Right ventricle myocardium inferior (tissue), 1 donor: Measurements from ENCODE around the gene SLC44A5. TPM values are rescaled to one million over a fixed set of nuclear protein-coding genes. Genes with fewer than 3 reads are reported as not detected.
"Not testable (repeated sequence)": the region's sequence is repeated elsewhere in the genome, so short reads cannot be mapped to it uniquely, and the experiment has no call there.

Experiments used
- ATAC-seq: fragments of 200-7000 bp; cut with Tn5 transposase; one replicate; pipeline ENCODE4 v1.9.1; 2020; ENCODE audit warnings: mild to moderate bottlenecking, moderate library complexity
- DNase-seq: peaks from one replicate; pipeline ENCODE4 v3.0.0; 2021; ENCODE audit errors: missing footprints
- intact Hi-C: fragments of 100-400 bp; cut with DNase I; formaldehyde crosslinking; loops from one replicate; pipeline ENCODE4 v1.11.0; 2022
- total RNA-seq: library from RNA; stranded (reverse); fragmentation: NEBNext Ultra II Directional; extraction: Animal tissue kit (Norgen Biotek cat#: 25700); gene quantifications from one replicate; pipeline ENCODE4 v1.2.1, GENCODE V29; 2021
- donor health status: DM: no; HTN: yes; CAD: no; lungs with severe emphysema.

Gene SLC44A5
- total RNA-seq, 1 donor from 2014 or later: 1.8 TPM

DNA sequence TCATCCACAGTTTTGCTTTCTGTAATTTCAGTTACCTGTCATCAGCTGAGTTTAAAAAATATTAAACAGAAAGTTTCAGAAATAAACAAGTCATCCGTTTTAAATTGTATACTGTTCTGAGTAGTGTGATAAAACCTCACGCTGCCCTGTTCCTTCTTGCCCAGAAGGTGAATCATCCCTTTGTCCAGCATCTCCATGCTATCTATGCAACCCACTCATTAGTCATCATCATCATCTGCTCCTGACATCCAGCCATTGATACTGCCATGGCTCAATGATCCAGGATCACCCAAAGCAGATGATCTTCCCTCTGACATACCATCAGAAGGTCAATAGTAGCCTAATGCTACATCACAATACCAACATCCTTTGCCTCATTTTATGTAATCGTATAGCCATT is 198.3 kb downstream of the SLC44A5 start:
- intact Hi-C loops: no loop called here
- ATAC-seq (no peak), DNase-seq (no peak)

DNA sequence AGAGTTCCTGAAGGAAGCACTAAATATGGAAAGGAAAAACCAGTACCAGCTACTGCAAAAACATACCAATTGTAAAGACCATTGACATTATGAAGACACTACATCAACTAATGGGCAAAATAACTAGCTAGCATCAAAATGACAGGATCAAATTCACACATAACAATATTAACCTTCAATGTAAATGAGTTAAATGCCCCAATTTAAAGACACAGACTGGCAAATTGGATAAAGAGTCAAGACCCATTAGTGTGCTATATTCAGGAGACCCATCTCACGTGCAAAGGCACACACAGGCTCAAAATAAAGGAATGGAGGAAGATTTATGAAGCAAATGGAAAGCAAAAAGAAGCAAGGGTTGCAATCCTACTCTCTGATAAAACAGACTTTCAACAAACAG is 206.2 kb downstream of the SLC44A5 start:
- DNase-seq, ATAC-seq, intact Hi-C loops: not testable (repeated sequence)

DNA sequence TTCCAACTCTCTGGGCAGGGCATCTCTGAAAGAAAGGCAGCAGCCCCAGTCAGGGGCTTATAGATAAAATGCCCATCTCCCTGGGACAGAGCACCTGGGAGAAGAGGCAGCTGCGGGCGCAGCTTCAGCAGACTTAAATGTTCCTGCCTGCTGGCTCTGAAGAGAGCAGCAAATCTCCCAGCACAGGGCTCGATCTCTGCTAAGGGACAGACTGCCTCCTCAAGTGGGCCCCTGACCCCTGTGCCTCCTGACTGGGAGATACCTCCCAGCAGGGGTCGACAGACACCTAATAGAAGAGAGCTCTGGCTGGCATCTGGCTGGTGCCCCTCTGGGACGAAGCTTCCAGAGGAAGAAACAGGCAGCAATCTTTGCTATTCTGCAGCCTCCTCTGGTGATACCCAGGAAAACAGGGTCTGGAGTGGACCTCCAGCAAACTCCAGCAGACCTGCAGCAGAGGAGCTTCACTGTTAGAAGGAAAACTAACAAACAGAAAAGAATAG is 207.7 kb downstream of the SLC44A5 start:
- ATAC-seq, DNase-seq, intact Hi-C loops: not testable (repeated sequence)

DNA sequence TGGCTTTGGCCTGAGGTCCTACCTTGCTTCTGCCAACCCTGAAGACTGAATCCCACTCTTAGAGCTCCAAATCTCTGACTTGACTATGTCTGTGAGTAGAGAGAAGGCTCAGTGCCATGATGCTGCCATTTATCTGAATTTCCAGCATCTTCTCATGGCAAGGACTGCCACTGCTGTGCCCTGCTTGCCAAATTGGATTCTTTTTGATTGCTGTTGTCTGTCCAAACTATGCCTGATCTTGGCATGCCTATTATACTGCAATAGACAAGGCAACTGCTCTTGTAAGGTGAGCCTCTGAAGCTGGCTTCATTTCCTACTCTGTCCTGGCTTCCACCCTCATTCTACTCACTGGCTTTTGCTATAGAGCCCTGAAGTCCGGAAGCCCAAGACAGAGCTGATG is 210.2 kb downstream of the SLC44A5 start:
- intact Hi-C loops: no loop called here
- ATAC-seq: no peak
- DNase-seq: no peak

DNA sequence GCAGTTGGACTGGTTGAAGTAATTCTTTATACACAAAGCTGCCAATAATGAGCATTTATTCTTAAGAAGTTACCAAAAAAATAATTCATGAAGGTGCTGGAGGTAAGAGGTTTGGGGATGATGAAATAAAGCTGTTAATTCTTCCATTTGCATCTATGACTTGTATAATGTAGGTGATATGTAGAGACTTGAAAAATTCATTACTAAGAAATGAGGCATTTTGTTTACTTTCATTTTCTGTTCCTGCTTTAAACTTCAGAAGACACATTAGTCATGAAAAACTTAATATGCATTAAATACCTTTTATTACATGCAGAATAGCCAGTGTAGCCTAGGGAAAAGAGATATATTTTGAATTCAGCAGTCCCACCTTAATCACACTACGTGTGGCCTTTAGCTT is 214.2 kb downstream of the SLC44A5 start:
- ATAC-seq: no peak
- intact Hi-C loops: no loop called here
- no peak for DNase-seq

DNA sequence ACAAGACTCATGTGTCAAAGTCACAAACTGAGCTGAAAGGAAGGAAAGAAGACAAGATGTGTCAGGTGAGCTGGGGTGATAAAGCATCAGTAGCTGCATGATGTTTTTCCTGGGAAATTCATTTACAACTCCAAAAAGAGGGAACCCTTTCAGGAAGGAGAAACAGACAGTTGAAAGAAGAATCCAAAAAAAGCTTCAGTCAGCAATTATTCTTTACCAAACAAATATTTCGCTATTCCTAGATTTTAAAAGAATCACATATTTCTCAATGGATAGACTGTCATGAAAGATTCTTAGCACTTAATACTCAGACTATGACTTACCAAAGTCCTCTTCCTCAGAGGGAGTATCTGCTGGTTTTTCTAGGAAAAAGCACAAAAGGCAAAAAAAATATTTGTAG is 214.7 kb downstream of the SLC44A5 start:
- DNase-seq: no peak
- intact Hi-C loops: no loop called here
- no peak for ATAC-seq

DNA sequence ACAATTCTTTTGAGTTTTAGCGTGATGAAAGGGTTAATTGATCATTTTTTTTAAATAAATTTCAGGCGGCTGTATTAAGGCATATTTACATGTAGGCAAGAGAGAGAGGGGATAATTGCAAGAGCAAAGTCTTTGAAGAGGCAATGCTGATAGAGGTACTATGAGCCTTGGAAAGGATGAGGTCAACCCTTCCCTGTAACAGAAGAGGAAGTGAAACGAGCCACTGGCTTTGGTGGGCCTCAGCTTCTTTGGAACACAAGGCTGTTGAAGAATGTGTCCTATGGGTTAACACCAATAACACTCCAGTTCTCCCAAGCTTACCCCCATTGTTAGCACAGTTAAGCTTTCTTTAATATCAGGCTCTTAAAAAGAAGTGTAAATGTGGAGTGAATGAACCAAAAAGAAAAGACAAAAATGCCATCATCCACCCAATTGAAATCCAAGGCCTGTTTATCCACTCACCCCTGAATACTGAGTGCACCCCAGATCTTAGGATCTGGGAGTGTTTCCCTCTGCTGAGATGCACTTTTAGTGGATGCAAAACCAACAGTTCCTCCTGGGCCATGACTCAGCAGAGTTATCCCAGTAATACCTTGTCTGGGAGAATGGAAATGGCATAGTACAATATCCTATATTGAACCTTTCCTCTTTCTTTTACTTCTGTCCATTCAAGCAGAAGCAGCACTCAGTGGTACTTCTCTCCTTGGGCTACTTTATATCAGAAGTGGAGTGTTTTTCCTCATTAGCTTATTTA is 216.4 kb downstream of the SLC44A5 start:
- DNase-seq: no peak
- ATAC-seq: no peak

DNA sequence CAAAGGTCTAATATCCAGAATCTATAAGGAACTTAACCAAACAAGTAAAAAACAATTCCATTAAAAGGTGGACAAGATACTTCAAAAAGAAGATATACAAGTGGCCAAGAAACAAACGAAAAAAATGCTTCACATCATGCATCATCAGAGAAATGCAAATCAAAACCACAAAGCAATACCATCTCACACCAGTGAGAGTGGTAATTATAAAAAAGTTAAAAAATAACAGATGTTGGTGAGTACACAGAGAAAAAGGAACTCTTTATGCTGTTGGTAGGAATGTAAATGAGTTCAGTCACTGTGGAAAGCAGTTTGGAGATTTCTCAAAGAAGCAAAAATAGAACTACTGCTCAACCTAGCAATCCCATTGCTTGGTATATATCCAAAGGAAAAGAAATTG is 218.6 kb downstream of the SLC44A5 start:
- intact Hi-C loops: no loop called here
- ATAC-seq (no peak), DNase-seq (no peak)

More for the DNA sequence above, 216.4 kb downstream of the SLC44A5 start:
- intact Hi-C loops: no loop called here

DNA sequence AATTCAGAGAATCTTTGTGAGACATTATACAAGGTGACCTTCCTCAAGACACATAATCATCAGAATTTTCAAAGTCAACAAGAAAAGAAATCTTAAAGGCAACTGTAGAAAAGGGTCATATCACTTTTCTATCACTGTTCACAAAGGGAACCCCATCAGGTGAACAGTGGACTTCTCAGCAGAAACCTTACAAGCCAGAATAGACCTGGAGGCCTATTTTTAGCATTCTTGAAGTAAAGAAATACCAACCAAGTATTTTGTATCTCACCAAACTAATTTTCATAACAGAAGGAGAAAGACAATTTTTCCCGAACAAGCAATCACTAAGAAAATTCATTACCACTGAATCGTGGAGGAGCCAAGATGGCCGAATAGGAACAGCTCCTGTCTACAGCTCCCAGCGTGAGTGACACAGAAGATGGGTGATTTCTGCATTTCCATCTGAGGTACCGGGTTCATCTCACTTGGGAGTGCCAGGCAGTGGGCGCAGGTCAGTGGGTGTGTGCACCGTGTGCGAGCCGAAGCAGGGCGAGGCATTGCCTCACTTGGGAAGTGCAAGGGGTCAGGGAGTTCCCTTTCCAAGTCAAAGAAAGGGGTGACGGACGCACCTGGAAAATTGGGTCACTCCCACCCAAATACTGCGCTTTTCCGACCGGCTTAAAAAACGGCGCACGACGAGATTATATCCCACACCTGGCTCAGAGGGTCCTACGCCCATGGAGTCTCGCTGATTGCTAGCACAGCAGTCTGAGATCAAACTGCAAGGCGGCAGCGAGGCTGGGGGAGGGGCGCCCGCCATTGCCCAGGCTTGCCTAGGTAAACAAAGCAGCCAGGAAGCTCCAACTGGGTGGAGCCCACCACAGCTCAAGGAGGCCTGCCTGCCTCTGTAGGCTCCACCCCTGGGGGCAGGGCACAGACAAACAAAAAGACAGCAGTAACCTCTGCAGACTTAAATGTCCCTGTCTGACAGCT is 235.2 kb downstream of the SLC44A5 start:
- DNase-seq, intact Hi-C loops, ATAC-seq: not testable (repeated sequence)

DNA sequence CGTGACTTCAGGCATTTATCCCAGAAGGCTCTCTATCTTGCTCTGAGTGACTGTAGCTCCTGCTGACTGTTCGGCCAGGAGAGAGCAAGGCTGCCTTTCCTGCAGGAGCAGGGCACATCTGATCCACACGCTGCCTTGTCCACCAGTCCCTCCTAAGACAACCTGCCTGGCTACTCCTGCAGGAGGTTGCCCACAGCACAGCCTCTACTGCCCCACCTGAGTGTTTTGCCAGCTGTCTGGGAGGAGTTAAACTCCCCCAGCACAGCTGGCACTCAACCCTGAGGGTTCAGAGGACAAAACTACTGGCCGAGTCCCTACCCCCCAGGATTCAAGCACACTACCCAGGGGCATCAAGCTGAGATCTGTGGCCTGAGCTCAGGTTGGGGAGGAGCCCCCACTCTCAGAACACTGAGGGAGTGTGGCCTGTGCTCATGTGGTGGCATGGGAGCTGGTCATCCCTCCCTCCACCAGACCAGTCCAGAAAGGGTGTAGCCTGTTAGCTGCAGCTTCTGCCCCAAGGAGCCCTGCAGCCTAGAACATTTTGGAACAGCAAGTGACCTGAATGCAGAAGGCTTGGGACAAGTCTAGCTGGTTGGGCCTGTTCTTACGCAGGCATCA is 237.3 kb downstream of the SLC44A5 start:
- DNase-seq (no peak), ATAC-seq (no peak)
- intact Hi-C loops: no loop called here

DNA sequence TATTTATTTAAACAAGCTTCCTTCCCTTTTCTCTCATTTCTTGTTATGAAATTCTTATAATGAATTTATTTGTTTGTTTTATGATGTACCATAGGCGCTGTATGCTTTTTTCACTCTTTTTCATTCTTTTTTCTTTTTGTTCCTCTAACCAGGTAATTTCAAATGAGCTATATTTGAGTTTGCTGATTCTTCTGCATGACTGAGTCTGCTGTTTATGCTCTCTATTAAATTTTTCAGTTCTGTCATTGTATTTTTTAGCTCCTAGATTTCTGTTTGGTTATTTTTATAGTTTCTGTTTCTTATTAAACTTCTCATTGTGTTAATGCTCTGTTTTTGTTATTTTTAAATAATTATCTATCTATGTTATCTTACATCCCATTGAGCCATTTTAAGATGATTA is 244.3 kb downstream of the SLC44A5 start:
- intact Hi-C loops: no loop called here
- DNase-seq (no peak), ATAC-seq (no peak)

DNA sequence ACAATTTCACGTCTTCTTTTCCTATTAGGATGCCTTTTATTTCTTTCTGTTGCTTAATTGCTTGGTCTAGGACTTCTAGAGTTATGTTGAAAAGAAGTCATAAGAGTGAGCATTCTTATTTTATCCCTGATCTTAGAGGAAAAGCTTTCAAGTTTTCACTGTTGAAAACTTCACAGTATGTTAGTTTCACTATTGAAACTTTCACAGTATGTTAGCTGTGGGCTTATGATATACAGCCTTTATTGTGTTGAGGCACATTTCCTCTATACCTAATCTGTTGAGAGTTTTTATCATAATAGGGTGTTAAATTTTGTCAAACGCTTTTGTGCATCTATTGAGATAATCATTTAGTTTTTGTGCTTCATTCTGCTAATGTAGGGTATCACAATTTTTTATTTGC is 249.7 kb downstream of the SLC44A5 start:
- intact Hi-C loops: no loop called here
- no peak for DNase-seq
- no peak for ATAC-seq

DNA sequence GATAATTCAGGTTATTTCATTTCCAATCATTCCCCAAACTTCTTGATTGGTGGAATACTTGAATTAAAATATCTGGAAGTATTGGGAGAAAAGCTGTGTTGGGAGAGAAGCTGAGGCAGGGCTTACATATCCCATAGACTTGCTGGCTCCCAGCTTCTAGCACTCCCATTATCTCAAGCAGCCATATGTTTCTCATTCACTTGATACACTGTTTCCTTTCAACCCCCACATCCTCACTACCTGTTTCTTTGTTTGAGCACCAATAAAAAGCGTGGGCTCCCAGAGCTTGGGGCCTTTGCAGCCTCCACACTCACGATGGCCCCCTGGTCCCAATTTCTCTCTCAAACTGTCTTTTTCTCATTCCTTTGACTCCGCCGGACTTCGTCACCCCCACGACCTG is 256.6 kb downstream of the SLC44A5 start:
- ATAC-seq, DNase-seq, intact Hi-C loops: not testable (repeated sequence)

DNA sequence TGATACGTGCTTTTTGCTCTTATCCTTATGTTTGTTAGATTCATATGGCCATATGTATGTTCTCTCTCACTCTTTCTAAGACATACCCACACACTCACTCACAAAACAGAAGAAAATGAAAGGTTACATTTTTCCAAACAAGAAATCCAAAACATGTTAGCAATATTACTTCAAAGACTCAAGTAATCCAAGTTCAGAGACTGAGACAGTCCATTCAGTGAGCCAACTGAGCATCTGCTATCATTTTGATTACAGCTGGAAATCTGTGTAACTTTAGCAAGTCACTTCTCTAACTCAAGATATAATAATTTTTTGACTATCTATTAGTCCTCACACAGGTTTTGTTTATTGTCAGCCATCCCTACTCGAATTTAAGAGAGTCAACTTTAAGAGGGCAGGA is 257.9 kb downstream of the SLC44A5 start:
- ATAC-seq: no peak
- DNase-seq: no peak
- intact Hi-C loops: no loop called here

DNA sequence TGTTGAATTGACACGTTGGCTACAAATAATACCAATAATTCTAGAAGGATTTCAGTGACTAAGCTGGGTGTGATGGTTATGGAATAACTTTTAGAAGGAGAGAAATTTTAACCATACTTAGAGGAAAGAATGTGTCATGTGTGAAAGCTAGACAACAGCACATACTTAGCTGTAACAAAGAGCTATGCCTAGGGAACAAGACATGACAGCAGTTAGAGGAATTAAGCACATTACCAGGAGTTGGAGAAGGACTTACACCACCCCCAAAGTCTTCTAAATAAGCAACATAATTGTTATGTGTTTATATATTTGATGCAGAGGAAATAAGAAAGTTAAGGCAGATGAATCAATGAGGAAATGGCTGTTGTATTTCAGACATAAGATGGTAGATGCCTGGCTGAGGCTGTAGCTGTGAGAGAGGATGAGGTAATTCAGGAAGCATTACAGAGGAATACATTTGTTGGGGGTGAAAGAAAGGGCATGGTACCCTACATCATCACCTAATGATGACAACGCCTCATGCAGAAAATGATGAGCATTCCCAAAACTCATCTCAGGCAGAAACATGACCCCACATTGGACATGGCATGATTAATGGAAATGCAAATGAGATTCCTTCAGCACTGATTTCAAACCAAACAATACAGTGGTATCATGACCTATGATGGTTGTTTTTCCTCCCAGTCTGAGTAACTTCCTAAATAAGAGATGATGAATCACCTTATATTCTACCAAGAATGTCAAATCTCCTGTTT is 265.2 kb downstream of the SLC44A5 start:
- ATAC-seq (no peak), DNase-seq (no peak)
- intact Hi-C loops: no loop called here

DNA sequence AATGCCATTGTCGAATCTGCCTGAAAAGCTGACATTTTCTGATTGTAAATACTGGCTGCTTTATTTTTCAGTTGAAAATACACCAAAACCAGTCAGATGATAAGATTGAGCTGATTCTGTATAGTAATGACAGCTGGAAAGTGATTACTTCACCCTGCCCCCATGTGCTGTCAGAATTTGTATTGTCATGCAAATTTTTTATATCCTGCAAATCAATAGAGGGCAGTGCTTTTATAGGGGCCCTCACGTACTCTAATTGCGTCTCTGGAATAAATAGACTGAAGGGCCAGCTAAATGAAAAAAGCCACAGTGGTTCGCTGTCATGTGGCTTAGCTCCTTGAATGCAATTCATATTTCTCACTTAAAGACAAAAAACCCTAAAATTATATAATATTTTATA is 268.1 kb downstream of the SLC44A5 start:
- no peak for DNase-seq
- intact Hi-C loops: no loop called here
- no peak for ATAC-seq

DNA sequence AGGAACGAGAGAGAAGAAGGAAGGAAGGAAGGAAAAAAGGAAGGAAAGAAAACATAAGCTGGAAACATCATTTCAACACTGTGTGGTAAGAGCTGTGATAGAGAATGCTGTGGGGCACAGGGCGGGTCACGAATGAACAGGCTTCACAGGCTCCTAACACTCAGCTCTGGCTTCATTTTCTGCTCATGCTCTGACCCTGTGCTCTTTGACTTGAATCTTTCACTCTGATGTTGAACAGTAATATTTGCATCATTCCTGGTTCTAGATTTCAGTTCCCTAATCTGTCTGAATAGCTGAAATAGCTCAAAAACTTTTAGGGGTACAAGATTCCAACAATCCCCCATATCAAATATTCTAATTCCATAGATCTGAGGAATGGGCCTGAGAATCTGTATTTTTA is 269.4 kb downstream of the SLC44A5 start:
- ATAC-seq (no peak), DNase-seq (no peak)
- intact Hi-C loops: no loop called here

DNA sequence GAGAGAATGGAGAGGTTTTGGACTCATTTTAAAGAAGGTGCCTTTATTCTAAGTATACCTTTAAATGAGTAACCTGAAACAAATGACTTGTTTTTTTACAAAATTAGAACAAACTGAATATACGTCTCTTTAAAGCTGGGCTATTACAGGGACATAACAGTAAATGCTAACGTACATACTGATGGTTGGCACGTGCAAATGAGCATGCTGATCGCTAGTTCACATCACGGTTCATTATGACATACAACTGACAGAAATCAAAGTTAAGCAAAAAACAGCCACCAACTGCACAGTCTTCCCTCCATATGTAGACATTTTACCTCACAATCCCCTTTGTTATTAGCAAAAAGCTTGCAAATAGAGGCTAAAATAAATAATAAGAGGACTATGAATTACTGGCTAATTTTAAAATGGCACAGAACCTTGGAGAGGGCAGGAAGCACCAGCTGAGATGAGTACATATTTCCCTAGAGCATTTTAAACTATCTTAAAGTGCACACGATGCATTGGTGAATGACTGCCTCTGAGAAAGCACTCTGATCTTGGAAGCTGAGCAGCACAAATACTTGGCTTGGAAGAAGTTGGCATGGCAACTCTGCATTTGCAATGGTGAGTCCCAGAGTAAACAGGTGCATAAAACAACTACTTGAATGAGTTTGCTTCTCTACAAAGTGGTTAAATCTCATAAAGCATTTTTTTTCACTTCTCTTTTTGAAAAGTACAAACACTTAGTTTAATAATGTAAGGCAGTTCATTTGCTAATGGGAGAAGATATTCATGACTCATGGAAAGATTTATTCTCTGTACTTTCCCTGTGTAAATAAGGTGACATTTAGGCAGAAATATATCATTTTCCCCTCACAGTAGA is 272.1 kb downstream of the SLC44A5 start:
- DNase-seq (no peak), ATAC-seq (no peak)
- intact Hi-C loops: no loop called here
